Activated naive CD4-positive, alpha-beta T cell treated with anti-CD3 and anti-CD28 coated beads, Interleukin-2, amount 50 U/mL, for 24 hours (primary cell): ENCODE data around the gene CACNG8.

Experiments used
- H3K27ac Mint-ChIP-seq: one replicate; pipeline ENCODE4 v1.8.0; 2021; ENCODE audit warnings: mild to moderate bottlenecking, mixed read lengths
- H3K27me3 Mint-ChIP-seq: one replicate; pipeline ENCODE4 v1.8.0; 2021; ENCODE audit warnings: mixed read lengths
- H3K36me3 Mint-ChIP-seq: one replicate; pipeline ENCODE4 v1.8.0; 2021; ENCODE audit warnings: mixed read lengths
- H3K4me1 Mint-ChIP-seq: one replicate; pipeline ENCODE4 v1.8.0; 2021; ENCODE audit warnings: mixed read lengths
- H3K4me3 Mint-ChIP-seq: one replicate; pipeline ENCODE4 v1.8.0; 2021; ENCODE audit warnings: mild to moderate bottlenecking, mixed read lengths
- H3K9me3 Mint-ChIP-seq: one replicate; pipeline ENCODE4 v1.8.0; 2021; ENCODE audit warnings: mixed read lengths

The CACNG8 gene

DNA sequence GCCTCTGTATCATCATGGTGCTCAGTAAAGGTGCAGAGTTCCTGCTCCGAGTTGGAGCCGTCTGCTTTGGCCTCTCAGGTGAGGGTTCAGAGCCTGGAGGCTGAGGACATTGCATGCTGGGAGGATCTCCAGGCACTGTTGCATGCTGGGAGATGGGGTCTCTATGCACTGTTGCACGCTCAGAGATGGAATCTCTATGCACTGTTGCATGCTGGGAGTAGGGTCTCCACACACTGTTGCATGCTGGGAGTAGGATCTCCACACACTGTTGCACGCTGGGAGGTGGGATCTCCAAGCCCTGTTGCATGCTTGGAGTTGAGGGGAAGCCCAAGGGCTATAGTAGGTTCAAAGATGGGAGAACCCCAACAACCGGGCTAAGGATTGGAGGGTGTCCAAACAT lies 37.0 kb downstream of the CACNG8 start:
- Mint-ChIP-seq H3K27ac (no peak overlapping the region), H3K9me3 (no peaks in the 10 kb centered on the region), H3K4me1 (no peaks in the 10 kb centered on the region), H3K27me3 (peaks cover 41% of the 10 kb centered on the region), H3K36me3 (no peaks in the 10 kb centered on the region), H3K4me3 (no peak overlapping the region)

DNA sequence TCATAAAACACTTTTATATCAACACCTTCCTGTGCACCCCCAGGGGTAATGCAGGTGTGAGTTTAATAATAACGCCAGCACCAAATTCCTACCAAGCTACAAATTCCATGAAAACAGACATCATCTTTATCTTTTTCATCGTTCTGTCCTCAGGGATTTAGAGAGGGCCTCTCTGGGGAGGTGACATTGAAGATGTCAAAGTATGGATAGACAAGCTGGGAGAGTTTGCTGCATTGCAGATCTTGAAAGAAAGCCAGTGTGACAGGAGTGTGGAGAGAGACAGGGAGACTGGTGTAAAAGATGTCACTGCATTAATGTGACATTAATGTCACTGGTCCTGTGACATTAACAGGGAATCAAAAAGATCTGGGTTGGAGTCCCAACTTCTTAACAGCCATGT lies 38.8 kb downstream of the CACNG8 start:
- Mint-ChIP-seq H3K4me3 (no peak overlapping the region), H3K9me3 (no peaks in the 10 kb centered on the region), H3K4me1 (no peaks in the 10 kb centered on the region), H3K27me3 (peaks cover 31% of the 10 kb centered on the region), H3K36me3 (no peaks in the 10 kb centered on the region), H3K27ac (no peak overlapping the region)

DNA sequence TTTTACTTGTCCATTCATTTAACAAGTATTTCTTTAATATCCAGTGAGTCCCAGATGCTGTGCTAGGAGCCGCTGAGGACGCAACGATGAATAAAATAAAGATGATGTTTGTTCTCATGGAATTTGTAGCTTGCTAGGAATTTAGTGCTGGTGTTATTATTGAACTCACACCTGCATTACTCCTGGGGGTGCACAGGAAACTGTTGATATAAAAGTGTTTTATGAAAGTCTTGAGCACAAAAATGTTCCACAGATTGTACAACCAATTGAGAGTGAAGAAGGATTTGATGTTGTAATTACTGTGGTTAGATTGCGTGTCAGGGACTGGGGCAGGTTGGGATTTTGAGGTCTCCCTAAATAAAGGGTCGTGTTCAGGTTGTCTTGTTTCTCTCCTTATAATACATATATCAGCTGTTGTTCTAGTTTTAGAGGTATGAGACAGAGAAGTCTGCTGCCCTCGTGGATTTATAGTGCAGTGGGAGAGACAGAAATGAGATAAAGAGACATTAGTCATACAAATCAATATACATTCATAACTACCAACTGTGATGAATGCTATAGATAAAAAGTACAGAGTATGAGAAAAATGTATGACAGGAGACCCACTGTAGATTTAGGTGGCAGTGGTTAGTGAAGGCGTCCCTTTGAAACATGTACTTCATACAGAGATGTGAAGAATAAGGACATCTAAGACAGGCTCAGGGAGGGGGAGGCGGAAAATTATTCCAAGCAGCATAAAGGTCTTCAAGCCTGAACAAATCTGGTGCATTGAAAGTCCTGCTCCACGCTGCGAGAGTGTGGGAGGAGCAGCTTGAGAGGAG lies 40.0 kb downstream of the CACNG8 start:
- Mint-ChIP-seq H3K4me3 (no peak overlapping the region), H3K4me1 (no peaks in the 10 kb centered on the region), H3K27ac (no peak overlapping the region), H3K9me3 (no peaks in the 10 kb centered on the region), H3K36me3 (no peaks in the 10 kb centered on the region), H3K27me3 (peaks cover 27% of the 10 kb centered on the region)

DNA sequence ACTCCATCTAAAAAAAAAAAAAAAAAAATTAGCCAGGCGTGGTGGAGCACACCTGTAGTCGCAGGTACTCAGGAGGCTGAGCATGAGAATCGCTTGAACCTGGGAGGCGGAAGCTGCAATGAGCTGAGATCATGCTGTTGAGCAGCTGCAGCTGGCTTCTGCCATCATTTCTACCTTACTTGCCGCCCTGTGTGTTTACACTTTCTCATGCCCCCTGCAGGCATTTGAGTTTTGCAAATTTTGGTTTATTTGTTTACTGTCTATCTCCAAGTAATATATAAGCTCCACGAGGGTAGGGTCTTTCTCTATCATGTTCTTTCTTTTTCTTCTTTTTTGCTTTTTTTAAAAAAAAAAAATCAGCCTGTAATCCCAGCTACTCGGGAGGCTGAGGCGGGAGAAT lies 46.7 kb downstream of the CACNG8 start:
- peaks cover 21% of the 10 kb centered on the region for H3K27me3 Mint-ChIP-seq
- no peak overlapping the region for H3K27ac Mint-ChIP-seq
- H3K4me3 Mint-ChIP-seq = no peak overlapping the region

DNA sequence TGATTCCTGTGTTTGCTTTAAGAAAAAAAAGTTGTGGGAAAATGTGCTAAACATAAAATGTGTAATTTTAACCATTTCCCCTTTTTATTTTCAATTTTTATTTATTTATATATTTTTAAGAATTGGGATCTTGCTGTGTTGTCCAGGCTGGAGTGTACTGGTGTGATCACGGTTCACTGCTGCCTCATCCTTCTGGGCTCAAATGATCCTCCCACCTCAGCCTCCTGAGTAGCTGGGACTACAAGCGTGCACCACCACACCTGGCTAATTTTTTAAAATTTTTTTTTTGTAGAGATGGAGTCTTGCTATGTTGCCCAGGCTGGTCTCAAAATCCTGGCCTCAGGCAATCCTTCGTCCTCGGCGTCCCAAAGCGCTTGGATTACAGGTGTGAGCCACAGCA lies 47.7 kb downstream of the CACNG8 start:
- Mint-ChIP-seq H3K9me3 (no peaks in the 10 kb centered on the region), H3K27ac (no peak overlapping the region), H3K4me1 (no peaks in the 10 kb centered on the region), H3K27me3 (peaks cover 25% of the 10 kb centered on the region), H3K36me3 (no peaks in the 10 kb centered on the region), H3K4me3 (no peak overlapping the region)

More for the DNA sequence above, 46.7 kb downstream of the CACNG8 start:
- Mint-ChIP-seq H3K9me3 (no peaks in the 10 kb centered on the region), H3K4me1 (no peaks in the 10 kb centered on the region), H3K36me3 (no peaks in the 10 kb centered on the region)

DNA sequence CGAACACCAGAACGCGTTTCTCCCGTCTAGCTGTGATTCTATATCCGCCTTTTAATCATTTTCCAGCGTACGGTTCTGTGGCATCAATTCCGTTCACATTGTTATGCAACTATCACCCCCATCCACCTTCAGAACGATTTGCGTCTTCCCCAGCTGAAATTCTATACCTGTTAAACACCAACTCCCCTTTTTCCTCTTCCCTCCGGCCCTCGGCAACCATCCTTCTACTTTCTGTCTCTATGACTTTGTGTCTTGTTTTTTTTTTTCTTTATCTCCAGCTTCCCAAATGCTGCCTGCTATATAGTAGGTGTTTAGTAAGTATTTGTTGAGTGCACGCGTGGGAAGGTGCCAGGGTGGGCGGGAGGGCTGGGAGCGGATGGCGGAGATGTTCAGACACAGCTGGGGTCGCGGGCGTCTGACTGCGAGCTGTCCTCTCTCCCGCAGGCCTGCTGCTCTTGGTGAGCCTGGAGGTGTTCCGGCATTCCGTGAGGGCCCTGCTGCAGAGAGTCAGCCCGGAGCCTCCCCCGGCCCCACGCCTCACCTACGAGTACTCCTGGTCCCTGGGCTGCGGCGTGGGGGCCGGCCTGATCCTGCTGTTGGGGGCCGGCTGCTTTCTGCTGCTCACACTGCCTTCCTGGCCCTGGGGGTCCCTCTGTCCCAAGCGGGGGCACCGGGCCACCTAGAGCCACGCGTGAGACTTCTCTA lies 48.9 kb downstream of the CACNG8 start:
- no peak overlapping the region for H3K27ac Mint-ChIP-seq
- peaks cover 33% of the 10 kb centered on the region for H3K27me3 Mint-ChIP-seq
- no peaks in the 10 kb centered on the region for H3K4me1 Mint-ChIP-seq
- H3K4me3 Mint-ChIP-seq = no peak overlapping the region
- no peaks in the 10 kb centered on the region for H3K9me3 Mint-ChIP-seq
- no peaks in the 10 kb centered on the region for H3K36me3 Mint-ChIP-seq

DNA sequence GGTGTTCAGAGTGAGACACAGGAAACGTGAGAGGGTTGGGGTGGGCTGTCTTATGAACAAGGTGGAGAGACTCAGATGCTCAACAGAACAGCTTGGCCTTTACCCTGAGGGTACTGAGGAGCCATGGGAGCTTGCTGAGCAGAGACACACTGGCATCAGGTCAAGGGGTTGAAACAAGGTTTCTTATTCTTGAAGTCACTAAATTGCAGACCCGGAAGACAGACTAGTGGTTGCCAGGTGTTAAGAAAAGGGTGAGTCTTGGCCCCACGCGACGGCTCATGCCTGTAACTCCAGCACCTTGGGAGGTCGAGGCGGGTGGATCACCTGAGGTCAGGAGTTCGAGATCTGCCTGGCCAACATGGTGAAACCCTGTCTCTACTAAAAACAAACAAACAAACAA lies 51.1 kb downstream of the CACNG8 start:
- peaks cover 34% of the 10 kb centered on the region for H3K27me3 Mint-ChIP-seq

DNA sequence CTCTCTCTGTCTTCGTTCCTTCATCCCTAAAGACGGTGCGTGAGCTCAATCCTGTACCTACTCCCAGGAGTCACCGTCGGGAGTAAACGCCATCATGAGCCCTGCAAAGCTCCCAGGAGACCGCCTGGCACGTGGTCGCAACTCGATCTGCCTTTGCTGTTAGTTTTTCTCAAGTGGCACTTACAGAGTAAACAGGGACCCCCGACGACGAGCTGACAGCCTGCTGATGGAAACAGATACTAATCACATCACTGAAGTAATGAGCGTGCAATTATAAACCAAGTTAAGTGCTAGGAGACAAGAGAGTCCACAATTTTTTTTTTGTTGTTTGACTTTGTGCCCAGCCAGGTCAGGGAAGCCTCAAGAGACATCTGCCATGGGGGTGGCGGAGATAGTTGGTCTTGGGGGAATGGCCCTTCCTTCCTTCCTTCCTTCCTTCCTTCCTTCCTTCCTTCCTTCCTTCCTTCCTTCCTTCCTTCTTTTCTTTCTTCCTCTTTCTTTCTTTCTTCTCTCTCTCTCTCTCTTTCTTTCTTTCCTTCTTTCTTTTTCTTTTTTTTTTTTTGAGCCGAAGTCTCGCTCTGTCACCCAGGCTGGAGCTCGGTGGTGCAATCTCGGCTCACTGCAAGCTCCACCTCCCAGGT lies 52.3 kb downstream of the CACNG8 start:
- Mint-ChIP-seq H3K4me1 (no peaks in the 10 kb centered on the region), H3K27ac (no peak overlapping the region), H3K36me3 (no peaks in the 10 kb centered on the region), H3K4me3 (no peak overlapping the region), H3K9me3 (no peaks in the 10 kb centered on the region), H3K27me3 (peaks cover 34% of the 10 kb centered on the region)

More for the DNA sequence above, 51.1 kb downstream of the CACNG8 start:
- Mint-ChIP-seq H3K4me3 (no peak overlapping the region), H3K27ac (no peak overlapping the region), H3K36me3 (no peaks in the 10 kb centered on the region), H3K4me1 (no peaks in the 10 kb centered on the region), H3K9me3 (no peaks in the 10 kb centered on the region)

DNA sequence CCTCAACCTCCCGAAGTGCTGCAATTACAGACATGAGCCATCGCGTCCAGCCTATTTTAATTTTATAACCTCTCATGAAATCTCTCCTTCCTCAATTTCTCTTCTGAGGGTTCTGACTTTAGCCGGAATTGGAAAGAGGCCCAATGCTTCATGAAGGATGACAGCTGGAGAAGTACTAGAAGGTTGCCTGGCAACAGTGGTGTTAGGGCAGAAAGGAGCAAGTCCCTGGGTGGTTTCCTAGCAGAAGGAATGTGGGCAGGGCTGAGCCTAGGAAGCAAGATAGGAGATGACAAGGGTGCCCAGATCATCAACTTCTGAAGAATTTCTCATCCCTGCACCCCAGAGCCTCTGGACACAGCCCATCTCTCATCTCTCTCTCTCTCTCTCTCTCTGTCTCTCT lies 54.5 kb downstream of the CACNG8 start:
- H3K27ac Mint-ChIP-seq = no peak overlapping the region
- H3K4me3 Mint-ChIP-seq = no peak overlapping the region
- H3K4me1 Mint-ChIP-seq = no peaks in the 10 kb centered on the region
- no peaks in the 10 kb centered on the region for H3K36me3 Mint-ChIP-seq
- peaks cover 29% of the 10 kb centered on the region for H3K27me3 Mint-ChIP-seq
- H3K9me3 Mint-ChIP-seq = no peaks in the 10 kb centered on the region

DNA sequence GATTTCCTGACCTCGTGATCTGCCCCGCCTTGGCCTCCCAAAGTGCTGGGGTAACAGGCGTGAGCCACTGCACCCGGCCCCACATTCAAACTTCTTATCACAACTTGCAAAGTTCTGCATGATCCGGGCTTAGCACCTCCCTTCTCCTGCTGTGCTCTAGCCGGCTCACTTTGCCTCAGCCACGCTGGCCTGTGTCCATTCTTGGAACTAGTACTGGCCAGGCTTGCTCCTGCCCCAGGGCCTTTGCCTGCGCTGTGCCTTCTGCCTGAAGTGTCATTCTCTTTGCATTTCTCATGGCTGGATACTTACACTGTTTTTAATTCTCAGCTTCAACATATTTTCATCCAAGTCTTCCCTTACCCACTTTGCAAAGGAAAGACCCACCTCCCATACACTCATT lies 58.6 kb downstream of the CACNG8 start:
- Mint-ChIP-seq H3K36me3 (no peaks in the 10 kb centered on the region), H3K4me3 (no peak overlapping the region), H3K27ac (no peak overlapping the region), H3K4me1 (no peaks in the 10 kb centered on the region), H3K27me3 (peaks cover 22% of the 10 kb centered on the region), H3K9me3 (no peaks in the 10 kb centered on the region)

DNA sequence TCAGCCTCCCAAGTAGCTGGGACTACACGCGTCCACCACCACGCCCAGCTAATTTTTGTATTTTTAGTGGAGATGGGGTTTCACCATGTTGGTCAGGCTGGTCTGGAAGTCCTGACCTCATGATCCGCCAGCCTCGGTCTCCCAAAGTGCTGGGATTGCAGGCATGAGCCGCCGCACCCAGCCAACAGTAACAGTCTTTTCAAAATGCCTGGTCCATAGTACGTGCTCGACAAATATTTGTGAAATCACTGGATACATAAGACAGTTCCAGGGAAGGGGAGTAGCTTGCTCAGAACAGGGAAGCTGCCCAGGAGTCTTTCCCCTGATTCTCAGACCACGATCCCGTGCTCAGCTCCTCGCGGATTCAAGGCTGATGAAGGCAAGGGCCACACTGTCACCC lies 59.2 kb downstream of the CACNG8 start:
- Mint-ChIP-seq H3K27ac (no peak overlapping the region), H3K9me3 (no peaks in the 10 kb centered on the region), H3K4me1 (no peaks in the 10 kb centered on the region), H3K4me3 (no peak overlapping the region), H3K36me3 (no peaks in the 10 kb centered on the region), H3K27me3 (peaks cover 20% of the 10 kb centered on the region)

DNA sequence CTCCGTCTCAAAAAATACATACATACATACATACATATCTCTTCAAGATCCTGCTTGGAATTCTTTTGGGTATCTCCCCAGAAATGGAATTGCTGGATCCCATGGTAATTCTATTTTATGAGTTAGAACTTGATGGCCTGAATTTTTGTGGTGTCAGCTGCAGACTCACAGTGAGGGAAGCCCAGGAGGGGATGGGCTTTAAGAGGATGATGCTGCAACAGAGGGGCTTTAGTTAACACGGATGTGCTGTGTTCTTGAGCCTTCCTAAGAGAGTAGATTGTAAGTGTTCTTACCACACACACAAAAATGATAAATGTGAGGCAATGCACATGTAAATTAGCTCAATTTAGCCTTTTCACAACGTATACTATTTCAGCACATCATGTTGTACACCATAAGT lies 60.5 kb downstream of the CACNG8 start:
- Mint-ChIP-seq H3K27ac (no peak overlapping the region), H3K4me1 (no peaks in the 10 kb centered on the region), H3K9me3 (no peaks in the 10 kb centered on the region), H3K36me3 (no peaks in the 10 kb centered on the region), H3K4me3 (no peak overlapping the region), H3K27me3 (peaks cover 15% of the 10 kb centered on the region)

DNA sequence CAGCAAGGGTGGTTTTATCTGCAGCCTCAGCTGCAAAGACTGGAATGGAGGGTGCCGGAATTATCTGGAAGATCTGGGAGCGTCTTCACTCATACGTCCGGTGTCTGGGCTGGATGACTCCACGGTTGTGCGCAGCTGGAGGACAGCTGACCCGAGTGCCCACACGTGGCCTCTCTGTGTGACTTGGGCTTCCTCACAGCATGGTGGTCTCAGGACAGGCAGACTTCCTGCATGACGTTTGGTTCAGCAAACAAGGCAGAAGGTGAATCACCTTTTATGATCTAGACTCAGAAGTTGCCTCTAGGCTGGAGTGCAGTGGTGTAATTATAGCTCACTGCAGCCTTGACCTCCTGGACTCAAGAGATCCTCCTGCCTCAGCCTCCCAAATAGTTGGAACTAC lies 61.9 kb downstream of the CACNG8 start:
- Mint-ChIP-seq H3K9me3 (no peaks in the 10 kb centered on the region), H3K27ac (no peak overlapping the region), H3K4me3 (no peak overlapping the region), H3K4me1 (no peaks in the 10 kb centered on the region), H3K36me3 (no peaks in the 10 kb centered on the region), H3K27me3 (peaks cover 17% of the 10 kb centered on the region)

DNA sequence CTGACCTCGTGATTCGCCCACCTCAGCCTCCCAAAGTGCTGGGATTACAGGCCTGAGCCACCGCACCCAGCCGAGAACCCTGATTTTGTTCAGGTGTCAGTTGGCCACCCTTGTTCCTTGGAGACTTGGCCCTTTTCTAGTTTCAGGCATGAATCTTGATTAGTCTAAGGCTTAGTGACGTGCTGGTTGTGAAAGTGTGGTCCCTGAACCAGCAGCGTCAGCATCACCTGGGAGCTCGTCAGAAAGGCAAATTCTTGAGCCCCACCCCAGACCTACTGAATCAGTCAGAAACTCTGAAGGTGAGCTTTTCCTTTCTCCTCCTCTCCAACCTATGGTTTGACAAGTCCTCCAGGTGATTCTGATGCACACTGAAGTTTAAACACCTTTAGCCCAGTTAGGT lies 63.9 kb downstream of the CACNG8 start:
- H3K27ac Mint-ChIP-seq = no peak overlapping the region
- peaks cover 4% of the 10 kb centered on the region for H3K4me1 Mint-ChIP-seq
- no peak overlapping the region for H3K4me3 Mint-ChIP-seq
- no peaks in the 10 kb centered on the region for H3K36me3 Mint-ChIP-seq
- H3K9me3 Mint-ChIP-seq = no peaks in the 10 kb centered on the region
- peaks cover 28% of the 10 kb centered on the region for H3K27me3 Mint-ChIP-seq

DNA sequence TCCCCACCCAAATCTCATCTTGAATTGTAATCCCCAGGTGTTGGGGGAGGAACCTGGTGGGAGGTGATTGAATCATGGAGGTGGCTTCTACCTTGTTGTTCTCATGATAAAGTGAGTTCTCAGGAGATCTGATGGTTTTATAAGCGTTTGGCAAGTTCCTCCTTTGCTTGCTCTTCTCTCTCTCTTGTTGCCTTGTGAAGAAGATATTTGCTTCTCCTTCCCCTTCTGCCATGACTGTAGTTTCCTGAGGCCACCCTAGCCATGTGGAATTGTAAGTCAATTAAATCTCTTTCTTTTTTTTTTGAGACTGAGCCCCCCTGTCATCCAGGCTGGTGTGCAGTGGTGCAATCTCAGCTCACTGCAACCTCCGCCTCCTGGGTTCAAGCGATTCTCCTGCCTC lies 66.6 kb downstream of the CACNG8 start:
- Mint-ChIP-seq H3K4me3 (no peak overlapping the region), H3K4me1 (peaks cover 4% of the 10 kb centered on the region), H3K9me3 (no peaks in the 10 kb centered on the region), H3K27ac (no peak overlapping the region), H3K36me3 (no peaks in the 10 kb centered on the region), H3K27me3 (peaks cover 16% of the 10 kb centered on the region)

DNA sequence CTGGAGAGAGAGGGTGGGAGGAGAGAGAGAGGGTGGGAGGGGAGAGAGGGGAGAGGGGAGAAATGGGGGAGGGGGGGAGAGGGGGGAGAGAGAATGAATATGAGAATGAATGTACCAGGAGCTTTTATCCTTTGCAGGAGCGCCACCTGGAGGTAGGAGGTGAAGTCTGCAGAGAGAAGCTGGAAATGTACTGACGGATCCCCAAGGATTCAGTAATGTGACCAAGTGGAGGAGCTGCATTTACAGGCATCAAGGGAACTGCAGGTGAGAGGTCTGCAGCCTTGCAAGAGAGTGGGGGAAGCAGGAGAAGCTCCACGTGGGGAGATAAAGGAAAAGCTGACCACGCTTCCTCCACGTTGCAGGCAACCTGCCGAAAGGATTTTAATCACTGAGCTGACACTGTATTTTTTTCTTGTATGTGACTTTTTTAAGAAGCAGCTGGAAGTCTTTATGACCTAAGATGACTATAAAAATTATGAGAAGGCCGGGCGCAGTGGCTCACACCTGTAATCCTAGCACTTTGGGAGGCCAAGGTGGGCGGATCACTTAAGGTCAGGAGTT lies 67.3 kb downstream of the CACNG8 start:
- Mint-ChIP-seq H3K4me1 (peaks cover 4% of the 10 kb centered on the region), H3K27ac (no peak overlapping the region), H3K4me3 (no peak overlapping the region), H3K27me3 (peaks cover 16% of the 10 kb centered on the region), H3K36me3 (no peaks in the 10 kb centered on the region), H3K9me3 (no peaks in the 10 kb centered on the region)
